Stomach (tissue), 9 donors: ENCODE measurements around the gene C16orf95. TPM values are rescaled to one million over a fixed set of nuclear protein-coding genes. Genes with fewer than 3 reads are reported as not detected.

Experiments used
- DNase-seq, 2 donors: peaks; one replicate each; pipeline versions ENCODE4 v3.0.0 to v3.0.0-alpha.2; 2013 to 2019
- H3K27ac ChIP-seq, 5 donors: fragments of 200-600 bp in 4 of 5; sonication (generic) in 4 of 5; one replicate each; pipeline ENCODE4 v1.5.1; 2013 to 2019; ENCODE audit warnings: mild to moderate bottlenecking in 1 of 5, moderate library complexity in 1 of 5
- H3K27me3 ChIP-seq, 3 donors: fragments of 200-600 bp; sonication (generic); one replicate each; pipeline ENCODE4 v1.5.1; 2017 to 2019; ENCODE audit warnings: mixed run types in 1 of 3
- H3K36me3 ChIP-seq, 4 donors: fragments of 200-600 bp; sonication (generic); 1 replicate in 3 of 4; 2 replicates in 1 of 4; pipeline ENCODE4 v1.5.1; 2016 to 2019
- H3K4me1 ChIP-seq, 4 donors: fragments of 200-600 bp; sonication (generic); one replicate each; pipeline ENCODE4 v1.5.1; 2016 to 2019
- H3K4me3 ChIP-seq, 4 donors: fragments of 200-600 bp; sonication (generic) in 3 of 4; one replicate each; pipeline ENCODE4 v1.5.1; 2016 to 2019; ENCODE audit warnings: mild to moderate bottlenecking in 1 of 4
- H3K9me3 ChIP-seq, 4 donors: fragments of 200-600 bp; sonication (generic); one replicate each; pipeline ENCODE4 v1.5.1; 2016 to 2019
- EP300 ChIP-seq: sonication (generic); formaldehyde crosslinking; IDR thresholded peaks from one replicate; pipeline ENCODE4 v1.6.1; 2017; ENCODE audit warnings: antibody characterized with exemption
- POLR2A ChIP-seq, 4 donors: fragments of 450-650 bp; IDR thresholded peaks; one replicate each; pipeline ENCODE4 v1.6.1; 2016; ENCODE audit warnings: antibody characterized with exemption in 4 of 4, control low read depth in 2 of 4, mild to moderate bottlenecking in 1 of 4, moderate library complexity in 1 of 4
- POLR2AphosphoS5 ChIP-seq, 3 donors: sonication (generic); formaldehyde crosslinking; IDR thresholded peaks; one replicate each; pipeline ENCODE4 v1.6.1; 2016; ENCODE audit warnings: antibody characterized with exemption in 3 of 3
- WGBS, 5 donors: extraction: QIAGEN DNeasy Blood & Tissue Kit in 3 of 5; methylation state at CpG; one replicate each; pipeline versions ENCODE4 v1.1.5 to v1.1.7; 2013 to 2018; 5-methylcytosine and 5-hydroxymethylcytosine counted together
- intact Hi-C: fragments of 100-400 bp; cut with DNase I; formaldehyde crosslinking; loops from one replicate; pipeline ENCODE4 v1.15.1; 2023; ENCODE audit warnings: low total_unique reads
- polyA plus RNA-seq, 3 donors: library from polyadenylated mRNA; stranded (reverse); fragments of 200-250 nt; gene quantifications; one replicate each; pipeline ENCODE4 v1.2.3, GENCODE V29; 2013
- total RNA-seq, 5 donors: library from RNA; depleted of rRNA; stranded (reverse); fragments of >200 nt; gene quantifications; one replicate each; pipeline versions ENCODE4 v1.1.0 to v1.2.3, GENCODE V29; 2014 to 2016
- TF ChIP-seq, protein P1 (sequence below), 7 experiments: fragments of 450-650 bp in 4 of 7; fragments of 200-600 bp in 3 of 7; sonication (generic) in 3 of 7; IDR thresholded peaks; one replicate each; pipeline ENCODE4 v1.5.1; 2016 to 2019; ENCODE audit warnings: antibody characterized with exemption in 7 of 7, control low read depth in 2 of 7, mild to moderate bottlenecking in 1 of 7
- donor health status: healthy with polysubstance abuse.
- donor health status: Bipolar disorder and iron deficiency.
- donor health status: healthy.

Gene C16orf95
- total and polyA plus RNA-seq, 8 donors = 0.55 to 4.9 (median 4.3) TPM; not detected in 3

DNA sequence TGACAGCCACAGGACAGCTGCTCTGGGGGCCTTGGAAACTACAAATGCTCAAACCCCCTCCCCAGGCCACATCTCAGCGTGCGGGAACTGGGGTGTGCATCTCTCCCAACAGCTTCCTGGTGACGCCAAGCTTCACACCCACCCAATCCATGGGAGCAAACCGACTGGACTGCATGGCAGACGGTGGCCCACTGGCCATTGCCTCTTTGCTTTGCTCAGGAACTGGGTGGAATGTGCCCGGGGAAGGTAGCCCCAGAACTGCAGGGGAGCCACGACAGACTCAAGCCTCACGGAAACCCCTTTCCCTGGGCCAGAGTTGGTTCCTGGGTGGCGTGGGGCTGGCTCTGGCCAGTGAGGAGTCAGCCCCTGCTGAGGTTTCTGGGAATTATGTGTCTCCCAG lies 5.2 kb upstream of the C16orf95 start:
- no peaks in the 10 kb centered on the region for H3K9me3 ChIP-seq
- TF ChIP-seq POLR2AphosphoS5 (IDR thresholded peaks at IDR 0.05) (no peak), POLR2A (IDR thresholded peaks at IDR 0.05) (no peak), EP300 (no peak)
- TF ChIP-seq, protein P1, sequence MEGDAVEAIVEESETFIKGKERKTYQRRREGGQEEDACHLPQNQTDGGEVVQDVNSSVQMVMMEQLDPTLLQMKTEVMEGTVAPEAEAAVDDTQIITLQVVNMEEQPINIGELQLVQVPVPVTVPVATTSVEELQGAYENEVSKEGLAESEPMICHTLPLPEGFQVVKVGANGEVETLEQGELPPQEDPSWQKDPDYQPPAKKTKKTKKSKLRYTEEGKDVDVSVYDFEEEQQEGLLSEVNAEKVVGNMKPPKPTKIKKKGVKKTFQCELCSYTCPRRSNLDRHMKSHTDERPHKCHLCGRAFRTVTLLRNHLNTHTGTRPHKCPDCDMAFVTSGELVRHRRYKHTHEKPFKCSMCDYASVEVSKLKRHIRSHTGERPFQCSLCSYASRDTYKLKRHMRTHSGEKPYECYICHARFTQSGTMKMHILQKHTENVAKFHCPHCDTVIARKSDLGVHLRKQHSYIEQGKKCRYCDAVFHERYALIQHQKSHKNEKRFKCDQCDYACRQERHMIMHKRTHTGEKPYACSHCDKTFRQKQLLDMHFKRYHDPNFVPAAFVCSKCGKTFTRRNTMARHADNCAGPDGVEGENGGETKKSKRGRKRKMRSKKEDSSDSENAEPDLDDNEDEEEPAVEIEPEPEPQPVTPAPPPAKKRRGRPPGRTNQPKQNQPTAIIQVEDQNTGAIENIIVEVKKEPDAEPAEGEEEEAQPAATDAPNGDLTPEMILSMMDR (IDR thresholded peaks at IDR 0.05) = no peak
- WGBS, 5 donors = 82 to 91% (median 87%) methylated on average over 7 to 9 of the region's 9 CpGs
- intact Hi-C loops = loop anchor here (5.0 kb wide), 1 partner anchor 60 kb away; the partner anchor contains the start of gene FBXO31
- H3K27me3 ChIP-seq = no peaks in the 10 kb centered on the region
- H3K36me3 ChIP-seq = peaks cover 0 to 14% (median 2%) of the 10 kb centered on the region in 4 donors
- H3K27ac ChIP-seq = no peak overlapping the region
- peaks cover 8 to 34% (median 25%) of the 10 kb centered on the region in 4 donors for H3K4me1 ChIP-seq
- no peak overlapping the region for H3K4me3 ChIP-seq
- DNase-seq = no peak

DNA sequence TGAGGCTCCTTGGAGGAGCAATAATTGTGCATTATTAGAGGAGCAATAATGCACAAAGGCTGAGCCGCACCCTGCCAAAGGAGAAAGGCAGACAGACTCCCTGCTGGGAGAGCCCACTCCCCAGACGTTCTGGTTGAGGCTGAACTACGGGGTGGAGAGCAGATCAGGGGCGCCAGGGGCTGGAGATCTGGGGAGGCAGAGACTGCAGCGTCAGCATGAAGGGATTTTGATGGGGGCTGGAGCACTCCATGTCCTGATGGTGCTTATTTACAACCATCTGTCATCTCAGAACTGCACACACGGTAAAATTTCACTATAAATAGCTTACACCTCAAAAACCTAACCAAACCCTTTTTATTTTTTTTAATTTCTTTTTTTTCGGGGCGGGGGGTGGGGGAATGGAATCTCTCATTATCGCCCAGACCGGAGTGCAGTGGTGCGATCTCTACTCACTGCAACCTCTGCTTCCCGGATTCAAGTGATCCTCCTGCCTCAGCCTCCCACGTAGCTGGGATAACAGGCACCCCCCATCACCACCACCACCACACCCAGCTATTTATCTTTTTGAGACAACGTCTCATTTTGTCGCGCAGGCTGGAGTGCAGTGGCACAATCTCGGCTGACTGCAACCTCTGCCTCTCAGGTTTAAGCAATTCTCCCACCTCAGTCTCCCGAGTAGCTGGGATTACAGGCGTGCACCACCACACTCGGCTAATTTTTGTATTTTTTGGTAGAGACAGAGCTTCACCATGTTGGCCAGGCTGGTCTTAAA lies 4.3 kb upstream of the C16orf95 start:
- no peaks in the 10 kb centered on the region for H3K27me3 ChIP-seq
- peaks cover 8 to 30% (median 25%) of the 10 kb centered on the region in 4 donors for H3K4me1 ChIP-seq
- H3K27ac ChIP-seq = no peak overlapping the region
- TF ChIP-seq, protein P1 (IDR thresholded peaks at IDR 0.05) = no peak
- TF ChIP-seq POLR2A (IDR thresholded peaks at IDR 0.05) (no peak), POLR2AphosphoS5 (IDR thresholded peaks at IDR 0.05) (no peak)
- 77 to 81% (median 79%) methylated on average over 20 of the region's 20 CpGs for WGBS, 5 donors
- no peak overlapping the region for H3K4me3 ChIP-seq
- no peak for DNase-seq
- H3K9me3 ChIP-seq = no peaks in the 10 kb centered on the region
- peaks cover 0 to 8% (median 0%) of the 10 kb centered on the region in 4 donors for H3K36me3 ChIP-seq
- intact Hi-C loops = loop anchor here (5.0 kb wide), 1 partner anchor 61 kb away; the partner anchor contains the start of gene FBXO31

DNA sequence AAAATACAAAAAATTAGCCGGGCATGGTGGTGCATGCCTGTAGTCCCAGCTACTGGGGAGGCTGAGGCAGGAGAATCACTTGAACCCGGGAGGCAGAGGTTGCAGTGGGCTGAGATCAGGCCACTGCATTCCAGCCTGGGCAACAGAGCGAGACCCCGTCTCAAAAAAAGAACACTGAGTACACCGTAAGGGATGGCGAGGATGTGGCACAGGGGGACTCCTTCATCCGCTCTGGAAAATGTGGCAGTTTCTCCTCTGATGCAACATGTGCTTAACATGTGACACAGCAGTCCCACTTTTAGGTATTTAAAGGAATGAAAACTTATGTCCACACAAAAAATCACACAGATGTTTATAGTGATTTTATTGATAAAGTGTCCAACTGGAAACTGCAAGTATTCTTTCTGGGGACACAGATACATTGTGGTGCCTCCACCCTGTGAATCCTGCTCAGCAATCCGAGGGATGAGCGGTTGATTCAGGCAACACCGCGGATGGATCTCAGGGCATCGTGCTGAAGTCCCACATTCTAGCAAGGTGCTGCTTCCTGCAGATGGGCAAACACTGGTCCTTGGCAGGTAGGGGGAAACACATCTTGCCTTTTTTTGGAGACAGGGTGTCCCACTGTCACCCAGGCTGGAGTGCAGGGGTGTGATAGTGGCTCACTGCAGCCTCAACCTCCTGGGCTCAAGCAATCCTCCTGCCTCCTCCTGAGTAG lies 3.5 kb upstream of the C16orf95 start:
- peaks cover 8 to 33% (median 25%) of the 10 kb centered on the region in 4 donors for H3K4me1 ChIP-seq
- WGBS, 5 donors = 85 to 94% (median 91%) methylated on average over 12 of the region's 12 CpGs
- intact Hi-C loops = loop anchor here (5.0 kb wide), 1 partner anchor 62 kb away; the partner anchor contains the start of gene FBXO31

DNA sequence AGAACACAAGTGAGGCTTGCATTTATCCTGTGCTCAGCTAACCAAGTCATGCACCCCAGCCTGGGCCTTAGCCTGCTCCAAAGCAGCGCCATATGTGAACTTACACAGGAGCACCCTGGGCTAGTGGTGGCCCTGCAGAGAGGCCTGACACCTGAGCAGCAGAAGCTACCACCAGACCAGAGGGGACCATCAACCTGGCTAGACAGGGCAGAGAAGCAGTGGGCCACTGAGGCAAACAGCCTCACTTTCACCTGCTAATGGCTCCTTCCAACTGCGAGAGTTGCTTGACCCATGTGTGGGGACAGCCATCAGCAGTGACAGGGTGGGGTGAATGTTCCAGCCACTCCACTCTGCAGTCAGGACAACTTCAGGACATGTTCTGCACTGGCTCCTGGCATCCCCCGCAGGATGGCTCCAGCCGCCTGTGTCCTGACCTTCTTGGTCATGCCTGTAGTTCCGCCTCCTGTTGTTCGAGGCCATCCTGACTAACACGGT lies 2.9 kb upstream of the C16orf95 start:
- H3K4me3 ChIP-seq = no peak overlapping the region
- no peaks in the 10 kb centered on the region for H3K9me3 ChIP-seq
- 84 to 92% (median 87%) methylated on average over 2 to 7 of the region's 7 CpGs for WGBS, 5 donors
- H3K27me3 ChIP-seq = no peaks in the 10 kb centered on the region
- H3K36me3 ChIP-seq = peaks cover 0 to 8% (median 0%) of the 10 kb centered on the region in 4 donors
- no peak overlapping the region for H3K27ac ChIP-seq
- intact Hi-C loops = loop anchor here (5.0 kb wide), 1 partner anchor 62 kb away; the partner anchor contains the start of gene FBXO31
- TF ChIP-seq, protein P1 (IDR thresholded peaks at IDR 0.05) = no peak
- TF ChIP-seq POLR2AphosphoS5 (IDR thresholded peaks at IDR 0.05) (no peak), EP300 (no peak), POLR2A (IDR thresholded peaks at IDR 0.05) (no peak)
- H3K4me1 ChIP-seq = peaks cover 8 to 28% (median 22%) of the 10 kb centered on the region in 4 donors
- no peak for DNase-seq

More for the DNA sequence above, 3.5 kb upstream of the C16orf95 start:
- DNase-seq = no peak
- Histone ChIP-seq H3K4me3 (no peak overlapping the region), H3K27me3 (no peaks in the 10 kb centered on the region), H3K9me3 (no peaks in the 10 kb centered on the region), H3K36me3 (peaks cover 0 to 8% (median 0%) of the 10 kb centered on the region in 4 donors), H3K27ac (no peak overlapping the region)
- no peak for TF ChIP-seq POLR2AphosphoS5 (IDR thresholded peaks at IDR 0.05)
- TF ChIP-seq, protein P1 (IDR thresholded peaks at IDR 0.05) = no peak
